Amniotic stem cell (primary cell): ENCODE data around the gene PTPRM.

ENCODE experiments used
- DNase-seq: peaks from one replicate; lab custom pipeline; 2025; lab: John Stamatoyannopoulos, UW

The PTPRM gene

GRCh38 chr18:8175501-8176061 is 608.5 kb downstream of the PTPRM start:
- no peak for DNase-seq

GRCh38 chr18:8176109-8176508 is 609.0 kb downstream of the PTPRM start:
- no peak for DNase-seq

GRCh38 chr18:8176554-8176953 is 609.4 kb downstream of the PTPRM start:
- DNase-seq: no peak

GRCh38 chr18:8177330-8178016 is 610.4 kb downstream of the PTPRM start:
- DNase-seq: no peak

GRCh38 chr18:8186413-8186812 is 619.3 kb downstream of the PTPRM start:
- DNase-seq: no peak

- no peak for DNase-seq
These were observed 621.1 kb downstream of the PTPRM start for GRCh38 chr18:8188184-8188583.

GRCh38 chr18:8190980-8191379 is 623.9 kb downstream of the PTPRM start:
- no peak for DNase-seq

GRCh38 chr18:8194431-8194830 is 627.3 kb downstream of the PTPRM start:
- no peak for DNase-seq

GRCh38 chr18:8196238-8196637 is 629.1 kb downstream of the PTPRM start:
- no peak for DNase-seq

- DNase-seq: no peak
These were observed 630.4 kb downstream of the PTPRM start for GRCh38 chr18:8197499-8197898.

- no peak for DNase-seq
These were observed 640.9 kb downstream of the PTPRM start for GRCh38 chr18:8207996-8208395.

- no peak for DNase-seq
These were observed 641.6 kb downstream of the PTPRM start for GRCh38 chr18:8208716-8209115.

GRCh38 chr18:8212896-8213780 is 646.0 kb downstream of the PTPRM start:
- DNase-seq: peak; percentile 48

GRCh38 chr18:8215741-8216140 is 648.6 kb downstream of the PTPRM start:
- DNase-seq: no peak

GRCh38 chr18:8217051-8217564 is 650.0 kb downstream of the PTPRM start:
- DNase-seq: no peak

GRCh38 chr18:8218197-8218596 is 651.1 kb downstream of the PTPRM start:
- DNase-seq: no peak

GRCh38 chr18:8221452-8221851 is 654.3 kb downstream of the PTPRM start:
- DNase-seq: no peak

- no peak for DNase-seq
These were observed 657.5 kb downstream of the PTPRM start for GRCh38 chr18:8224576-8224975.

GRCh38 chr18:8229040-8229439 is 661.9 kb downstream of the PTPRM start:
- no peak for DNase-seq

- no peak for DNase-seq
These were observed 662.7 kb downstream of the PTPRM start for GRCh38 chr18:8229787-8230186.

GRCh38 chr18:8231316-8231715 is 664.2 kb downstream of the PTPRM start:
- DNase-seq: no peak

- DNase-seq: no peak
These were observed 665.7 kb downstream of the PTPRM start for GRCh38 chr18:8232791-8233190.

GRCh38 chr18:8235894-8236293 is 668.8 kb downstream of the PTPRM start:
- DNase-seq: no peak
